Left colon (tissue), 2 donors: ENCODE data around the gene LHX1. TPM values are rescaled to one million over a fixed set of nuclear protein-coding genes. Genes with fewer than 3 reads are reported as not detected.

Source experiments
- ATAC-seq: fragments of 200-7000 bp; cut with Tn5 transposase; one replicate; pipeline ENCODE4 v1.9.1; 2020; ENCODE audit warnings: mild to moderate bottlenecking, moderate library complexity
- DNase-seq, 2 donors: peaks; one replicate each; pipeline ENCODE4 v3.0.0-alpha.2; 2020
- intact Hi-C, 2 donors: fragments of 100-400 bp; cut with DNase I in 1 of 2; cut with micrococcal nuclease in 1 of 2; formaldehyde crosslinking; loops; one replicate each; pipeline versions ENCODE4 v1.11.2 to v1.14.0; 2022; cut with DNase I, micrococcal nuclease
- total RNA-seq, 2 donors: library from RNA; stranded (reverse); fragmentation: NEBNext Ultra II Directional; extraction: Animal tissue kit (Norgen Biotek cat#: 25700); gene quantifications; one replicate each; pipeline ENCODE4 v1.2.1, GENCODE V29; 2021
- donor health status: DM: no; HTN: no; CAD: no.
- donor health status: DM: yes; HTN: yes; CAD: no.

Gene LHX1
- total RNA-seq, 2 donors from 2014 or later, result not detected

DNA sequence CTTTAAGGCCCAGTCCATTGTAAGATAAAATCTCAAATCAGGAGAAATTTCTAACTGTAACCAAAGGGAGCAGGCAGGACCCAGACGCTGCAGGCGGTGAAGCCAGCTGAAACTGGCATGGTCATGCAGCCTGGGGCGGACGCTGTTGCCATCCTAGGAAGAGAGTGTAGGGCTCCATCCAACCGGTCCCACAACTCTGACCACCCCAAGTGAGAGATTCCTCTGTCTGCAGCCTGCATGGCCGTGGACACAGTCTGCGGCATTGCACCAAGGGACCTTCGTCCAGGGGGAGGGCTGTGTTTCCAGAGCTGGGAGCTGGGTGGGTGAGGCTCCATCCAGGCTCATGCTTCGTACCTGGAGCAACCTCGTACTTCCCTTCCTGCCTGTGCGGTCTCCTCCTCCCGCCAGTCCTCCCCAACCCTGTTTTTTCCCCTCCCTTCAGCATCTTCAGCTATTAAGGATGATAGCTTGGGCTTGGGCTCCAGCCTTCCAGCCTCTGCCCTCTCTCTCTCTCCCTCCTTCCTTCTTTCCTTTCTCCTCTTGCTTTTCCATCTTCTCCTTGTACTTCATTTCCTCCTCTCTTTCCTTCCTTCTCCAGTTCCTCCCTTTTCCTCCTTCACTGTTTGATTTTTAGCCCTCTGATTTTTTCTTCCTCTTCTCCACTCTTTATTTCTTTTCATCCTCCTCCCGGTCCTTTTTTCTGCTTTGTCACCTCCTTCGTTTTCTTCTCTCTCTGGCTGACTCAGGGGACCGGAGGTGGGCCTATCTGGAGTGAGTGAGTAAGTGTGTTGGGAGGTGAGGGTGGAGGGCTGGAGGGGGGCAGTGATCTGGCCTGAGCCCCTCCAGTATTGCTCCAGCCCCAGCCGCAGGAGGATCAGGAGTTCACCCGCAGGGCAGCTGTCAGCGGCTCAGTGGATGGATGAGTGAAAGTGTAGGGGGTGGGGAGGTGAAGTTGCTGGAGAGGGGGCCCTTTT lies 17.0 kb upstream of the LHX1 start:
- no peak for ATAC-seq
- intact Hi-C loops, result no loop called here

GRCh38 chr17:36921095-36921851 lies 16.0 kb upstream of the LHX1 start:
- no peak for DNase-seq
- intact Hi-C loops, result no loop called here
- no peak for ATAC-seq

More for the DNA sequence above, 17.0 kb upstream of the LHX1 start:
- no peak for DNase-seq

DNA sequence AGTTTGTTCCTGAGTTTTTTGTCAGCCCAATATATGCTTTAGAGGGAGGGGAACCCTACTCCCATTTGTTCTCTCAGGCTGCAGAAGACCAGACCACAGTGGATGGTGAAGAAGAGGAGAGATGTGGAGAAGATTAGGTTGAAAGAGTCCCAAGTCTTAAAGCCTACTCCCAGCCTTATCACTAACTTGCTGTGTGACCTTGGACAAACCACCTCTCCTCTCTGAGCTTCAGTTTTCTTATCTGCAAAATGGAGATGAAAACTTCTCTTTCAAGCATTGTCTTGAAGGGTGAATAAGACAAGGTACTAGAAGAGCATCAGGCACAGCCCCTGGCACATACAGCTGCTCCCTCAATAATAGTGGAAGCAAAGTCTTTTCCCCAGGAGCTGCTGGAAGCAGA lies 15.1 kb upstream of the LHX1 start:
- DNase-seq (no peak), ATAC-seq (no peak)
- intact Hi-C loops, result no loop called here

GRCh38 chr17:36923814-36924221 lies 13.5 kb upstream of the LHX1 start:
- DNase-seq (no peak), ATAC-seq (no peak)
- intact Hi-C loops, result no loop called here

- intact Hi-C loops, result no loop called here
- DNase-seq (no peak), ATAC-seq (no peak)
Observed at GRCh38 chr17:36926226-36926625, 11.0 kb upstream of the LHX1 start.

DNA sequence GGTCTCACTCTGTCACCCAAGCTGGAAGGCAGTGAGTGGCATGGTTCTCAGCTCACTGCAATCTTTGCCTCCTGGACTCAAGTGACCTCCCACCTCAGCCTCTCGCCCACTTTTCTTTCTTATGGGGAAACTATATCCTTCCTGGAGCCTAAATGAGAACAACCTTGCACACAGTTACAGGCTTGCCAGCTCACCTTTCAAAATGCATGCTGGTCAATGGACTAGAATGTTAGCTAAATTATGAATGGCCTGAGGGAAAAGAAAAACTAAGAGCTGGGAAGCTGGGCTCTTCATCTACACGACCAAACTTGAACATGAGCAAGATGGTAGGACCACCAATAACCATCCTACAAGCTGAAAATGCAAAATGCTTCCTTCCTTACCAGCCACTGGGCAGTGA lies 10.6 kb upstream of the LHX1 start:
- ATAC-seq, result no peak
- no peak for DNase-seq
- intact Hi-C loops, result no loop called here

GRCh38 chr17:36928471-36929345 lies 8.6 kb upstream of the LHX1 start:
- DNase-seq (no peak), ATAC-seq (no peak)
- intact Hi-C loops, result no loop called here

DNA sequence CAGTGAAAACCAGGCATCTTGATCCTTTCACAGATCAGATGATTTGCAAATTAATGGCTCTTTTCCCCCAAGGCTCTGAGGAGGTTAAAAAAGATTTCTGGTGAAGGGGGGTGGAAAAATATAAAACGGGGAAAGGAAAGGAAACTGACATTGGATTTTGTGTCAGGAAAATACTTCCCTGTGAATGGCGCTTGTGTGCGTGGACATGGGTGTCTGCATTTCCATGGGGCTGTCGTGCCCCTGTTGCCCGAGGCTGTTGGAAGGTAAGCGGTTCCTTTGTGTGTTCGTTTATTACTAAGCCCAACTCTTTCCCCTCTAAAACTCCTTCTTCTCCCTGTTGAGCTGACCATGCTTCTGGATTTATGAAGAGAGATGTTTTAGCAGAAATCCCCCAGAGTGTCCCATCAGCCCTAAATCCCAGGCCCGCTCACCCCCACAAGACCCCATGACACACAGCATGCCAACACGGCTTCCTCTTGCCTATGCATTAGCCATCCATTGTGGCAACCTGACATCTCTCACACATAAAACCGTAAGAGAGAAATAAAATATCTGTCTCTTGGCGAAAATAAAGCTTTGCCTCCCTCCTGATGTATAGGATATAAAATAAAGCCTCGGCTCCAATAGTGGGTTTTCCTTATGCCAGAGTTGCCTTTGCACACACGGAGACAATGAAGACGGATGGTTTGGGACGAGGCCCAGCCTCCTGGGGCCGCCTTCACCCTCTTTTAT lies 7.3 kb upstream of the LHX1 start:
- intact Hi-C loops, result no loop called here
- DNase-seq (no peak), ATAC-seq (no peak)

GRCh38 chr17:36930583-36930900 lies 6.7 kb upstream of the LHX1 start:
- DNase-seq, result no peak
- intact Hi-C loops, result no loop called here
- no peak for ATAC-seq

DNA sequence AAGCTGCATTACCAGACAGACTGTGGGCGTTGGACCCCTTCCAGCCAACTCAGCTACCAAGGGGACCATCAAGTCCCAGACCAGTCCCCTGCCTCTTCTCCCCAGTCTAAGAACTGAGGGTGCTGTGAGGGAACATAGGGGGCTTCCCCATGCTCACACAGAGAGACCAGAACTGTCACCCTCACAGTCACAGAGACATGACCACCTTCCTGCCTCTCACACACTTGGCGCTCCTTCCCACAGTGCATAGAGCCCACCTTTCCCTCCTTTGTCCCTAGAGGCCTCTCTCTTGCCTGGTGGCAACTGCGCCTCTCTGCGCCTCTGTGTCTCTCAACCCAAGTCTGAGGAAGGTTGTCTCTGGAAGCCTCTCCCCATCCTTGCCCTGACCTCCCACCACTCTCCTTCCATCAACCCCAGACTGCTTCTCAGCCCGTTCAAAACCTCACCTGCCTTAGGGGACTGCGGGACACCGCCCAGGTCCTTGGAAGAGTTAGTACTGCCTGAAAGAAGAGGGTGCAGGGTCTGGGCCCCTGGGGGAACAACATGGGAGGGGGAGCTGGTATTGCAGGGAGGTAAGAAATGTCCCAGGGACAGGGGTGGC lies 6.1 kb upstream of the LHX1 start:
- ATAC-seq (no peak), DNase-seq (no peak)
- intact Hi-C loops, result no loop called here

GRCh38 chr17:36931697-36932382 lies 5.4 kb upstream of the LHX1 start:
- intact Hi-C loops, result no loop called here
- DNase-seq, result no peak
- no peak for ATAC-seq

DNA sequence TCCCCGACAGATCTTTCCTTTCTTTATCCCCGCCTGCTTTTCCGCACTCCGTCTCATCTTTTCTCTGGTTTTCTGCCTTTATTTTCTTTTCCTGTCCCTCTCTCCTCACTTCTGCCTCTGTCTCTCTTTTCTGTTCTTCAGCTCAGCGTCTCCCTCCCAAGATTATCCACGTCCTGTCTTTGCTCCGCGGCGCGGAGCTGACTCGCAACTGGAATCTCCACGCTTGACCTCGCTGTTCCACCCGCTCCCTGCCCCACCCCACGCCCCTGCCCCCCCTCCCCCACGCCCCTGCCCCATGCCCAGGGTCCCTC lies 4.9 kb upstream of the LHX1 start:
- DNase-seq (no peak), ATAC-seq (no peak)
- intact Hi-C loops, result no loop called here

DNA sequence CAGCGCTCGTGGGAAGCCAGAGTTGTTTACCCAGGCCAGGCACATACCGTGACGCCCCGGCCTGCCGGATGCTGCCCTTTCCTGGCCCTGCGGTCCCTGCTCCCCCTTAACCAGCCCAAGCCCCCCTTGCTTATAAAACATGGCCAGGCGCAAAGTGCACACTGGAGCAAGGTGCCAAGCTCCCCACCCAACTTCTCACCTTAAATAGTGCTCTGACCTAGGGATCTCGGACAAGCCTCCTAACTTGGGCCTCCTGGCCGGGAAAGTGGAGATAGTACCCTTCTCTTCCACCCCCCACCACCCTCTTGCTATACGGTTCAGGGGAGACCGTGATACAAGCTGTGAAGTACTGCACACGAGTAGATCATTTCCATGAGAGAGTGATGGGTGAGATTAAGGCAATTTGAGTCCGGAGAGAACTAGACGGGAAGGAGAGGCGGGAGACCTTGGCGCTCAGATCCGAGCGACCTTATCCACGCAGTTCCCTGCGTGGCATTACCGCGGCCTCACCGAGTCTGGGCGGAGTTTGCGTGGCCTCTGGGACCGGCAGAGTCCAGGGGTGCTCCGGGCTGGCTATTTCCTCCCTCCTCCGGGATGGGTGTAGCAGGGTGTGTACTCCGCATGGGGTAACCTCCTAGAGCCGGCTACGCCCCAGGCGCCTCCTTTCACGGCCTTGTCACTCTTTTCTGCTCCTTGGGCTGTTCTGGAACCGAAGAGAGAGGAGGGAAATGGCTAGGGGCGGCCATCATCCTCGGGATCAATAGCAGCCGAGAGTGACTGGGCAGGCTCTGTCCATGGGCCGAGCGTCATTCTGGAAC lies 4.4 kb upstream of the LHX1 start:
- peak; percentile 71 for ATAC-seq
- no peak for DNase-seq
- intact Hi-C loops, result no loop called here

DNA sequence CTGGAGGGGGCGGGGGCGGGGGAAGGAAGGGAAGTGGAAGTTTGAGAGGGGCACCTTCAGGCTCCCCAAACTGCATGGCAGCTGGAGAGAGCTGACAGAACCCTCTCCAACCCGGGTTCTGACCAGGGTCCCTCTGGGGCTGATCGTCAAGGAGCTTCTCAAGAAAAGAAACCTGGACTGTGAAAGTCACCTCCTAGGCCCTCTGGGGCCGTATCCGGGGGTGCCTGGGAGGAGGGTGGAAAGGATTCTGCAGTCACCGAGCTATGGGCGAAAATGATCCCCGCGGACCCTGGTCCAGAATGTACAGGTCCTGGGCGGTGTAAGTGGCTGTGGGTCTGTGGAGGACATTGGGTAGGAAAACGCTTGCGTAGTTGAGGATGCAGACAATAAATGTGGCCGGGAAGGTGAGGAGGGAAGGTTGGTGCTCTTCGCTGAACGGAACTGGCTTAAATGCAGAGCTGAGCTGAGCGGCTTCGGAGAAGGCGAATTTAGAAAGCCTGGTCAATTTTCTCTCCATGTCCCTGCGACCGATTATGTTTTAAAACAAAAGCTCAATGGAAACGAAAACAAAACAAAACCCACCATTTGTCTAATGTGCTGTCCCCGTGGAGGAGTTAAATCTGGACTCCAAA lies 3.6 kb upstream of the LHX1 start:
- intact Hi-C loops, result no loop called here
- ATAC-seq, result no peak
- DNase-seq, result no peak

DNA sequence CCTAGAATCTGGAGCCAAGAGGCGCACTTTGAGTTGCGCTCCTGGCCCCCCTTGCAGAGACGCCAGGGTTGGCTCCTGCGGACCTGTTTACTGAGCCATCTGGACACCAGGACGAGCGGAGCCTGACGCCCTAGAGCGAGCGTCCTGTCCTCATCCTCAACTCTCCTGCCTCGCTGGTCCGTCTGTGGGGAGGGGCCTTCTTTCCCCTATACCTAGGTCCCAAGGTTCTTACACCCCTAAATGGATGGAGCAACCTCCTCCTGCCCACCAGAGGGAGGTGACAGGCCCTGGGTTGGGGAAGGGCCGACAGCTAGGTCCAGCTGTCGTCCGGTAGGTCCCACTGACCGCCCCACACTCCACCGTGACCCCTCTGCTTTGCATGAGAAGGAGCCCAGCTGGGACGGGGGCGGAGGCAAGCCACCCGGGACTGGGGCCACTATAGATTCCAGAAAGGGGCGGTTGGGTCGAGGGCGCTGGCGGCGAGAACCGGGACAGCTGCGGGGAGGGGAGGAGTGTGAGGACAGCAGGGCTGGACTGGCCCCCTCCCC lies 3.1 kb upstream of the LHX1 start:
- intact Hi-C loops, result no loop called here
- DNase-seq (no peak), ATAC-seq (no peak)
